Rectal smooth muscle tissue (tissue), 1 donor: ENCODE measurements around the gene CHD2.

ENCODE experiments used
- H3K27ac ChIP-seq: one replicate; pipeline ENCODE4 v1.7.0; 2013; ENCODE audit warnings: low read depth, low read length, inconsistent platforms
- H3K27me3 ChIP-seq: one replicate; pipeline ENCODE4 v1.7.0; 2013; ENCODE audit warnings: low read length; ENCODE audit not compliant: control insufficient read depth, insufficient read depth
- H3K36me3 ChIP-seq: one replicate; pipeline ENCODE4 v1.7.0; 2013; ENCODE audit warnings: low read length; ENCODE audit not compliant: control insufficient read depth, insufficient read depth
- H3K4me1 ChIP-seq: one replicate; pipeline ENCODE4 v1.7.0; 2013; ENCODE audit warnings: low read length; ENCODE audit not compliant: control insufficient read depth, insufficient read depth
- H3K4me3 ChIP-seq: one replicate; pipeline ENCODE4 v1.7.0; 2013; ENCODE audit warnings: low read length
- H3K9ac ChIP-seq: one replicate; pipeline ENCODE4 v1.7.0; 2013; ENCODE audit warnings: low read length

CHD2 gene

DNA sequence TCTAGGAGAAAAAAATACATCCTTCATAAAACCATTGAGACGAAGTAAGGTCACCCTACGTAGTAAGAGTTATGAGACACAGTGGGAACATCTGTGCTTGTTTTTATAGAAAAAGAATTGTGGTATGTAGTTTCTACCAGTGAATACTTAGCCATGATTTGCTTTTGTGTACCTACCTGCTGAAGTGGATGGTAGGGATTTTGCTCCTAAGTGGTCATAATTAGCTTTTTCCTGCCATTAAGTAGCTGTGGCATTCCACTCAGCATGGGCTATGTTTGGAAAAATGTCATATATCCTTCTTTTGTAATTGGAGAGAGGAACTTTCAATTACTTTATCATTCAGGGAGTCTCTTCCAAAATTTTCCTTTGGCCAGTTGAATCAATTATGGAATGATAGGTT lies 63.7 kb downstream of the CHD2 start:
- no peak overlapping the region for H3K27ac ChIP-seq
- H3K27me3 ChIP-seq = no peaks in the 10 kb centered on the region
- H3K4me3 ChIP-seq = no peak overlapping the region
- H3K36me3 ChIP-seq = peaks cover 10% of the 10 kb centered on the region
- no peaks in the 10 kb centered on the region for H3K4me1 ChIP-seq
- no peak overlapping the region for H3K9ac ChIP-seq

DNA sequence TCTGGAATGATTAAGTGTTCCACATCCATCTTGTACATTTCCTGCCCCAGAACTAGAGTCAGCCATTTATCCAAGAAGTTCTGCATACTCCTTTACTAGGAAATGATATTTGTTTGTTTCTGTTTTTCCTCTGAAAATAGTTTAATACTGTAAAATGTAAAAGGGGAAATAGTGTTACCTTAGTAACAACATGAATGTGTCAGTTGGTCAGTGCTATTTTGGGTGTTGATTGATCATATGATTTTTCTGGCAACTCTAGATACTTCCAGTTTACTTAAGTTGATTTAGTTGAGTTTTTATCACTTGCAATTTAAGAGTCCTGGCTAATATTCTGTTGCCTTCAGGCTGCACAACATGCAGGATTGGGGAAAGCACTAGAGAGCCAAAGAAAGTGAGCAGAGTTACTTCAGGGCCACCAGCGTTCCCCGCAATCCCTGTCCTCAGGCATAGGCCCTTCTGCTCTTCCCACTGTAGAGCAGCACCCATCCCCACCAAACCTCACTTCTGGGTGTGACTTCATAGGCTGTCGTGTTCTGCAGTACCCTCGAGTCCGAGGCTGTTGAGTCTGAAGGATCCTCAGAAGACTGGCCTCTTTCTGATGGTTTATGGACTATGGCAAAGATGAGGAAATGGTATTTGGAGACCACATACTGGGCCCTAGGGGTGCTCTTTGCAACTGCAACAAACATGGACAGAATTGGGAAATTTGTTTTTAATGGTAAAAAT lies 69.0 kb downstream of the CHD2 start:
- peaks cover 15% of the 10 kb centered on the region for H3K36me3 ChIP-seq
- H3K27me3 ChIP-seq = no peaks in the 10 kb centered on the region
- H3K27ac ChIP-seq = peak overlapping the region; percentile 7
- no peak overlapping the region for H3K4me3 ChIP-seq
- peaks cover 6% of the 10 kb centered on the region for H3K4me1 ChIP-seq
- no peak overlapping the region for H3K9ac ChIP-seq

DNA sequence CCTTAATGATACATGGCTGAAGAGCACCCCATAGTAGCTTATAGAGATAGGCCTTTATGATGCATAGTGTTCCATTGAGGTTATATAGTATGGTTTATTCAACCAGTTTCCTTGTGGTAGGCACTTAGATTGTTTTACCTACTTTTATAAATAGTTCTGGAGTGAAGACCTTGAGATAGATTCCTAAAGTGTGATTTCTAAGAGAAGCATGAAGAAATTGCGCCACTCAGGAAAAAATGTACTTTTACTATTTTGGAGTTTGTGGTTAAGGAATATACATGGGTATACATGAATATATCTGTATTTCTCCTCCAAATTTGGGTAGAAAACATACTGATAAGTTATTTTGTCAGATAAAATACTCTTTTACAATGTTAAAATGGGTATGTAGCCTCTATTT lies 70.5 kb downstream of the CHD2 start:
- Histone ChIP-seq H3K4me1 (peaks cover 6% of the 10 kb centered on the region), H3K4me3 (no peak overlapping the region), H3K27me3 (no peaks in the 10 kb centered on the region), H3K36me3 (peaks cover 16% of the 10 kb centered on the region), H3K27ac (no peak overlapping the region), H3K9ac (no peak overlapping the region)

DNA sequence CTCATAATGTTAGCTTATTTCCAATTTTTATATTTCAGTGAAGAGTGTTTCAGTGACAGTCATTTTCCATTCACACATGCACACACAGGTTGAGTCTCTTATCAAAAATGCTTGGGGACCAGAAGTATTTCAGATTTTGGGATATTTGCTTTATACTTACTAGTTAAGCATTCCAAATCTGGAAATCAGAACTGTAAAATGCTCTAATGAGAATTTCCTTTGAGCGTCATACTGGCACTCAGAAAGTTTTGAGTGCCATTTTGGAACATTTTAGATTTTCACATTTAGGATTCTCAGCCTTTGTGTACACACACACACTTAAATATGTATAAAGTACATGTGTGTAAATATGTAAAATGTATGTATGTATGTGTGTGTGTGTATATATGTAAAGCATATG lies 71.0 kb downstream of the CHD2 start:
- Histone ChIP-seq H3K36me3 (peaks cover 20% of the 10 kb centered on the region), H3K27ac (no peak overlapping the region), H3K4me1 (peaks cover 6% of the 10 kb centered on the region), H3K27me3 (no peaks in the 10 kb centered on the region), H3K4me3 (no peak overlapping the region), H3K9ac (no peak overlapping the region)

DNA sequence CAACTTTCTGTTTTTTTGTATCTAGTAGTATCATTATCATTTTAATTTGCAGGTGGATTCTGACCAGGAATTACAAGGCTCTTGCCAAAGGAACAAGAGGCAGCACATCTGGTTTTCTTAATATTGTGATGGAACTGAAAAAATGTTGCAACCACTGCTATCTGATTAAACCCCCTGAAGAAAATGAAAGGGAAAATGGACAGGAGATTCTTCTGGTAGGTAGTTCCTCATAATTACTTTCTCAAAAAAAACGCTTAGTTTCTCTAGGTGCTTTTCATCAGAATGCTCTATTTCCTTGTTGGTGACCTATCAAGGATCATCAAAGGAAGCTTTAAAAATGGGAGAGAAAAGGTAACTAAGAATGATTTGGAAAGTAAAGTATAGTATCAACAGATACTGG lies 71.6 kb downstream of the CHD2 start:
- Histone ChIP-seq H3K9ac (no peak overlapping the region), H3K36me3 (peaks cover 20% of the 10 kb centered on the region), H3K4me1 (peaks cover 6% of the 10 kb centered on the region), H3K27ac (no peak overlapping the region), H3K27me3 (no peaks in the 10 kb centered on the region), H3K4me3 (no peak overlapping the region)

DNA sequence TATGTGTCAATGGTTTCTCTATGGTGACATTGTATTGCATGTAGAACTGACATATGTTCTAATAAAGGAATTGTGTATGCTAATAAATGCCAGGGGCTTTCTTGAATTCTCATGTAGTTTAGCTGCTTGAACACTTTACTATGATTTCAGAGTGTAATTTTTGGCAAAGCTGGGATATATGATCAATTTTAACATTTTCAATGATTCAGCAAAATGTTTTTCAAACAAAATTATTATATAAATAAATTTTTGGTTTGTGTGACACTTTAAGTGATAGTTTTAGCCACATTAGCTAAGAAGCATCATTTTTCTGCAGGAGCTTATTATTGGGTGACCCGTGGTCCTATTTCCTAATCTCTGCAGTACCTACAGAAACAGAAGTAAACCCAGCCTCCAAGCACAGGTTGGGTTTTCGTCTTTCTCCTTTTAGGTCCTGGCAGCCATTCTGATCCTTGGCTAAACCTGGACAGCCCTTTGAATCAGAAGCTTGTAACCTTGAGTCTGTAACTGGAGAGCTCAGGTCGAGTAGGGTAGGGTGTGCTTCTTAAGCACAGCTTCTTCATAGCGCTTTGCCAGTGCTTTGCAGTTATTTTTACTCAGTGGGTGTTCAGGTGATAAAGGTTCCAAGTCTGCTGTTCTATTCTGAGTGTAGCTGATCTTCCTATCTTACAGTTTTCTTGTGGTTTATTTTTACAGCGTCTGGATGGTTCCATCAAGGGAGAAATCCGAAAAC lies 74.2 kb downstream of the CHD2 start:
- H3K4me1 ChIP-seq = peaks cover 19% of the 10 kb centered on the region
- no peak overlapping the region for H3K9ac ChIP-seq
- H3K36me3 ChIP-seq = peaks cover 22% of the 10 kb centered on the region
- no peak overlapping the region for H3K4me3 ChIP-seq
- no peak overlapping the region for H3K27ac ChIP-seq
- no peaks in the 10 kb centered on the region for H3K27me3 ChIP-seq

DNA sequence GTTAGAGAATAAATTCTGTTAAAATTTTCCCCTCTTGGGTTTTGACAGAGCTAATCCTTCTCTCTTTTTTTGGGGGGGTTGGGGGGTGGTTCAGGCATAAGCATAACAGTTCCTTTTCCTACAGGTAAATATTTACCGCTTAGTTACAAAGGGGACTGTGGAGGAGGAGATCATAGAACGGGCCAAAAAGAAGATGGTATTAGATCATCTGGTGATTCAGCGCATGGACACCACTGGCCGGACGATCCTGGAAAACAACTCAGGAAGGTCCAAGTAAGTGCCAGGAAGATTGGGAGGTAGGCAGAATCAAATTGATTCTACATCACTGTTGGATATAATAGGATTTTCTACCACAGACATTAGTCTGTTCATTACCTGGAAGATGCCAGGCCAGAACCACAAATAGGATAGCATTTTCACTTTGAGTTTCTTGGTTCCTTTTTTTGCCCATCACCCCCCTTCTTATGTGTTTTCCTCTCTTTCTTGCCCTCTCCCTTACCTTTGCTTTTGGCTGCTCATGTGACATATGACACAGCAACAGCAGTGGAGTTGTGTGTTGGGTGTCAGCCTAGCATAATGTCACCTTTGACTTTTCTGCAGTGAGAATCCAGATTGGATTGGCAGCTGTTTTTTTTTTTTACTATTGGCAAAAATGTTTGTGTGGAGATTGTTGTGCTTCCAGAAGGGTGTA lies 79.0 kb downstream of the CHD2 start:
- H3K4me1 ChIP-seq = peaks cover 20% of the 10 kb centered on the region
- no peak overlapping the region for H3K4me3 ChIP-seq
- H3K9ac ChIP-seq = no peak overlapping the region
- peak overlapping the region; percentile 84 for H3K27ac ChIP-seq
- peaks cover 37% of the 10 kb centered on the region for H3K36me3 ChIP-seq
- no peaks in the 10 kb centered on the region for H3K27me3 ChIP-seq

DNA sequence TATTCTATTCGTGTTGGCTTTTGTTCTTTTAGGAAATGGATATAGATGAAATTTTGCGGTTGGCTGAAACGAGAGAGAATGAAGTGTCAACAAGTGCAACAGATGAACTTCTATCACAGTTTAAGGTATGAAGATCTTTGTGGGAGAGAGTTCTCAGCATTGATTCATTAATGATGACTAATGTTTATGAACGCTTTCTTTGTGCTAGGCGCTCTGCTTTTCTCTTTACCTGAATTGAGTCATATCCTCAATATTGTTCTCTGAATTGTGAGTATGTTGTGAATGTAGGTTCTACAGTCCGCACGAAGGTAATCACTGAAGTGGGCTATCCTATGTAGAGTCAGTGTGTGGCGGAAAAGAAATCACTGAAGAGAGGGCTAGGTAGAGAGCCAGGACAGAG lies 81.2 kb downstream of the CHD2 start:
- no peaks in the 10 kb centered on the region for H3K27me3 ChIP-seq
- peaks cover 49% of the 10 kb centered on the region for H3K36me3 ChIP-seq
- H3K4me1 ChIP-seq = peaks cover 20% of the 10 kb centered on the region
- H3K4me3 ChIP-seq = no peak overlapping the region
- no peak overlapping the region for H3K9ac ChIP-seq
- no peak overlapping the region for H3K27ac ChIP-seq

DNA sequence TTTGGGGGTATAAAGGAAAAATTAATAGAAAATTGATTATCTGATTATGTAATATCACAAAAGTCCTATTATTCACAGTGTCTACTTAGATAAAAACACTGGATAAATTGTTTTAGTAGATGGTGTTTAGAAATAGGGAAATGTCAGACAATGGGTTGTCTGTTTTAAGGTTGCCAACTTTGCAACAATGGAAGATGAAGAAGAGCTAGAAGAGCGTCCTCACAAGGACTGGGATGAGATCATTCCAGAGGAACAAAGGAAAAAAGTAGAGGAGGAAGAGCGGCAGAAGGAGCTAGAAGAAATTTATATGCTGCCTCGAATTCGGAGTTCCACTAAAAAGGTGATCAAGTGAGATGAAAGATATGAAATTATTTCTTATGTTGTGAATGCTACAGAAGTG lies 84.0 kb downstream of the CHD2 start:
- H3K27ac ChIP-seq = no peak overlapping the region
- no peak overlapping the region for H3K9ac ChIP-seq
- H3K27me3 ChIP-seq = no peaks in the 10 kb centered on the region
- no peak overlapping the region for H3K4me3 ChIP-seq
- peaks cover 4% of the 10 kb centered on the region for H3K4me1 ChIP-seq
- peaks cover 47% of the 10 kb centered on the region for H3K36me3 ChIP-seq

DNA sequence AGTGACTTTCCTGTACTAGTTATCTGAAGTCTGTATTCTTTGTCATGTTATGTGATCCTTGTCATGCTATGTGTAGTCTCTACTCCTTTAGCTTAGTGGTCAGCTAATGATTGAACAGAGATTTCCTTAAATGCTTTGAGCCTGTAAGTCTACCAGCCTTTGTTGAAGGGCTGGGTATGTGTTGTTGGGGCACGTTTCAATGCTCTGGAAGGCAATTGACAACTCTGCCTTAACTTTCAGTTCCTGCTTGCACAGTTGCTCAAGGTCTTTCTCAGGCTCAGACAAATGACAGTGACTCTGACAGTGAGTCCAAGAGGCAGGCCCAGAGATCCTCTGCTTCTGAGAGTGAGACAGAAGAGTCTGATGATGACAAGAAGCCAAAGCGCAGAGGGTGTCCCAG lies 89.3 kb downstream of the CHD2 start:
- peaks cover 42% of the 10 kb centered on the region for H3K36me3 ChIP-seq
- H3K27ac ChIP-seq = no peak overlapping the region
- no peaks in the 10 kb centered on the region for H3K4me1 ChIP-seq

DNA sequence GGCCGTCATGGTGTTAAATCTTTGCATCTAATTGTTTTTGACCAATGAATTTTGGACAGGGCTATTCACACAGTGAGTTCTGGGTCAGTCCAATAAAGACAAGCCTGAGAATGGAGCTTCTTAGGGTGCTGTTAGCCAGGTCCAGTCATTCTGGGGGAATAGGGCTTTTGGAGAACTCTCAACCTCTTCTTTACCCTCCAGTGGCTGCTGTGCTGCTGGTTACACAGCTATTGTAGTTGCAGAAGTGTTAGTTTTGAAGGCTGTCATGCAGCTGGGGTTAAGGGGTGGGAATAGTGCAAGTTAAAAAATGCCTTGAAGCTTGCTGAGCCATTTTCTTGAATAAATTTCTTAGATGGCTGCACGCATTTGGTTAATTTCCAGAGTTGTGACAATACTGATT lies 89.9 kb downstream of the CHD2 start:
- H3K36me3 ChIP-seq = peaks cover 40% of the 10 kb centered on the region
- H3K27ac ChIP-seq = no peak overlapping the region

More for the DNA sequence above, 89.3 kb downstream of the CHD2 start:
- H3K27me3 ChIP-seq = no peaks in the 10 kb centered on the region
- H3K9ac ChIP-seq = no peak overlapping the region
- H3K4me3 ChIP-seq = no peak overlapping the region

DNA sequence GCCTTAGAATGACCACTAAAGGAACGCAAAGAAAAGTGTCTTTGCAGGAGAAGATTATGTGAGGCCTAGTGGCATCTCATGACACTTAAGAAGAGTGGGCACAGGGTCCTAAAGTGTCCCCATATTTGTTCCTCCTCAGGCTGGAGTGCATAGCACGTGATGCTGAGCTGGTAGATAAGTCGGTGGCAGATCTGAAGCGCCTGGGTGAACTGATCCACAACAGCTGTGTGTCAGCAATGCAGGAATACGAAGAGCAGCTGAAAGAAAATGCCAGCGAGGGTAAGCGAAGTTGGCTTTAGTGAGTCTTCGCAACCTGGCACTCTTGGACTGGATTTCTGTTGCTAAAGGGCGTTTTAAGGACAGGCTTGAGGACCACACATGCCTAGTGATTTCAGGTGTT lies 92.6 kb downstream of the CHD2 start:
- Histone ChIP-seq H3K36me3 (peaks cover 41% of the 10 kb centered on the region), H3K27me3 (no peaks in the 10 kb centered on the region), H3K4me3 (no peak overlapping the region), H3K4me1 (no peaks in the 10 kb centered on the region), H3K27ac (no peak overlapping the region), H3K9ac (no peak overlapping the region)

More for the DNA sequence above, 89.9 kb downstream of the CHD2 start:
- no peaks in the 10 kb centered on the region for H3K27me3 ChIP-seq
- H3K4me3 ChIP-seq = no peak overlapping the region
- no peak overlapping the region for H3K9ac ChIP-seq
- no peaks in the 10 kb centered on the region for H3K4me1 ChIP-seq
